ENCODE results near the gene ATP2B2.

Gene ATP2B2

DNA sequence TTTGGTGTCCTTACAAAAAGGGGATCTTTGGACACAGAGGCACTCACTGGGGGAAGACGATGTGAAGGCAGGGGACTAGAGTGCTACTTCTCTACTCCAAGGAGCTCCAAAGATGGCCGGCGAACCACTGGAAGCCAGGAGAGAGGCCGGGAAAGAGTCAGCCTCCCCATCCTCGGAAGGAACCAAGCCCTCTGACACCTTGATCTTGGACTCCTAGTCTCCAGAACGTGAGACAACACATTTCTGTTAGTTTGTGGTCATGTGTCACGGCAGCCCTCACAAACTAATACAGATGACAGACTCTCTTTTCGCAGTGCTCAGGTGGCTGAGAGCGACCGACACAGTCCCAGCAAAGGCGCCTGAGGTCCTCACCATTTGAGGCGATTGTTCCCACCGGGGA lies 24.4 kb upstream of the ATP2B2 start:
- Histone ChIP-seq H3K4me3 (ENCODE audit: low read depth in 1 of 2, low read length in 2 of 2) (no peak overlapping the region), H3K9ac (ENCODE audit: low read length) (no peak overlapping the region), H3K4me1 (ENCODE audit: insufficient read depth, low read length) (no peaks in the 10 kb centered on the region), H3K9me3 (ENCODE audit: low read length) (no peaks in the 10 kb centered on the region), H3K36me3 (ENCODE audit: insufficient read depth, low read length) (no peaks in the 10 kb centered on the region), H3K27ac (ENCODE audit: low read depth, low read length) (no peak overlapping the region), H3K27me3 (ENCODE audit: control insufficient read depth in 1 of 2, insufficient read depth in 2 of 2, low read length in 2 of 2) (peaks cover 0 to 10% of the 10 kb centered on the region in 2 donors)

DNA sequence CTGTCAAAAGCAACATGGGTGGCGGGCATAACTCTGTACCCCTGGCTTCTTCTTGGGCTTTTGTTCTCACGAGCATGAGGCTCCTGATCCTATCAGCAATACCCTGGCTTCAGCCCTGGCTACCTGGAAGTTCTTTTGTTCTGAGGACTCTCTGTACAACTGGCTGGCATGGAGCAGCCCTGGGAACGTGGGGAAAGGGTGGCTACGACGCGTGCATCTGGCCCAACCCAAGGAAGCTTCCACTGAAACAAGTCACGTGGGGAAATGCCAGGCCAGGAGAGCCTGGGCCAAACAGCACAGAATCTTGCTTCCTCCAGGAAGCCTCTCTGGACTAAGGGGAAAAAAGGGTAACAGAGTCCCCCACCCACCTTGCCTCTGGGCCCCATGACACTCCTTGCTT lies 22.7 kb upstream of the ATP2B2 start:
- Histone ChIP-seq H3K36me3 (ENCODE audit: insufficient read depth, low read length) (no peaks in the 10 kb centered on the region), H3K4me1 (ENCODE audit: insufficient read depth, low read length) (no peaks in the 10 kb centered on the region), H3K4me3 (ENCODE audit: low read depth in 1 of 2, low read length in 2 of 2) (no peak overlapping the region), H3K9ac (ENCODE audit: low read length) (no peak overlapping the region), H3K27ac (ENCODE audit: low read depth, low read length) (no peak overlapping the region), H3K27me3 (ENCODE audit: control insufficient read depth in 1 of 2, insufficient read depth in 2 of 2, low read length in 2 of 2) (peaks cover 0 to 5% of the 10 kb centered on the region in 2 donors), H3K9me3 (ENCODE audit: low read length) (no peaks in the 10 kb centered on the region)

DNA sequence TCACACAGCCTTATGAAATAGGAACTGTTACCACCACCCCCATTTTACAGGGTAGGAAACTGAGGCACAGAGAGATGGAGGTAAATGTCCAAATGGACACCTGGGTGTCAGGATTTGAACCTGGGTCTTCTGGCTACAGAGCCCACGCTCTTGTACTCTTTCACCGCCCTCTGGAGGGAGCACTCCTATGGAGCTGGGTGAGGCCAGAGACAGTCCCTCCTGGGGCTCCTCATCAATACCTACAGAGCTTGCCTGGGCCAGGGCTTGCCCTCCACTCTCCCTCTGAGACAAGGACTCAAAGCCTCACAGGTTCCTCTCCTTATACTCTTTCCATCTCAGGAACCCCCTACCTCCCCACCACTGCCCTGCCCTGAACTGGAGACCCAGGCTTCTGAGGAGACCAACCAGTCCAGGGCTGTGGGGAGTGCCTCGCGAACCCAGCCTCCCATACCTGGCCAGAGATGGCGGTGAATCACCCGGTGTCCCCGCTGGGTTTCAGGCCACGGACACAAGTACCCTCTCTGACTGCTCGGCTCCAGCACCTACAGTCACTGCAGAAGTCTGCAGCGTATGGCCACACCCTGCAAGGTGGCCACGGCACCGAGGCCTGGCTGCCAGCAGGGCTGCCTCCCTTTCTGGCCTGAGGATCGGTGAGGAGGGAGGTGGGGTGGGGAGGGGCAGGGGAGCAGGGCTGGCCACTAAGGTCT lies 22.1 kb upstream of the ATP2B2 start:
- Histone ChIP-seq H3K9ac (ENCODE audit: low read length) (no peak overlapping the region), H3K9me3 (ENCODE audit: low read length) (no peaks in the 10 kb centered on the region), H3K27ac (ENCODE audit: low read depth, low read length) (no peak overlapping the region), H3K4me1 (ENCODE audit: insufficient read depth, low read length) (no peaks in the 10 kb centered on the region), H3K4me3 (ENCODE audit: low read depth in 1 of 2, low read length in 2 of 2) (no peak overlapping the region), H3K27me3 (ENCODE audit: control insufficient read depth in 1 of 2, insufficient read depth in 2 of 2, low read length in 2 of 2) (peaks cover 0 to 5% of the 10 kb centered on the region in 2 donors), H3K36me3 (ENCODE audit: insufficient read depth, low read length) (no peaks in the 10 kb centered on the region)

DNA sequence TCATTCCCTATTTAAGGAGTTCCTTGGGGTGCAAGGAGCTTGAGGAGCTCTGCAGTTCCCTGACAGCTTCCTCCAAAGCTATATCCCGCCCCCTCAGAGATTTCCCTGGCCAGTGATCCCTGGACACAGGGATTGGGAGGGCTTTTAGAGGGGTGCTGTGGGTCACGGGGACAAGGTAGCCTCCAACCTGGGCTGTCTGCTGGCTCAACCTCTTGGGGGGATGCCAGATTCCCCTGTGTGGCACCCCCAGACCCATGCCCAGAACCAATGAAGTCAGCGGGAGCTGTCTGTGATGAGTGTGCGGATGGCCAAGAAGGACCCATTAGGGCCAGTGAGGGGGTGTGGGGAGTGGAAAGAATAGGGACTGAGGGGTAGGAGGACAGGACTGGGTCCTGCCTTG lies 21.0 kb upstream of the ATP2B2 start:
- no peak overlapping the region for H3K4me3 ChIP-seq (ENCODE audit: low read depth in 1 of 2, low read length in 2 of 2)
- no peak overlapping the region for H3K27ac ChIP-seq (ENCODE audit: low read depth, low read length)
- peaks cover 0 to 8% of the 10 kb centered on the region in 2 donors for H3K27me3 ChIP-seq (ENCODE audit: control insufficient read depth in 1 of 2, insufficient read depth in 2 of 2, low read length in 2 of 2)
- H3K4me1 ChIP-seq (ENCODE audit: insufficient read depth, low read length) = no peaks in the 10 kb centered on the region
- no peaks in the 10 kb centered on the region for H3K9me3 ChIP-seq (ENCODE audit: low read length)
- no peaks in the 10 kb centered on the region for H3K36me3 ChIP-seq (ENCODE audit: insufficient read depth, low read length)
- no peak overlapping the region for H3K9ac ChIP-seq (ENCODE audit: low read length)

DNA sequence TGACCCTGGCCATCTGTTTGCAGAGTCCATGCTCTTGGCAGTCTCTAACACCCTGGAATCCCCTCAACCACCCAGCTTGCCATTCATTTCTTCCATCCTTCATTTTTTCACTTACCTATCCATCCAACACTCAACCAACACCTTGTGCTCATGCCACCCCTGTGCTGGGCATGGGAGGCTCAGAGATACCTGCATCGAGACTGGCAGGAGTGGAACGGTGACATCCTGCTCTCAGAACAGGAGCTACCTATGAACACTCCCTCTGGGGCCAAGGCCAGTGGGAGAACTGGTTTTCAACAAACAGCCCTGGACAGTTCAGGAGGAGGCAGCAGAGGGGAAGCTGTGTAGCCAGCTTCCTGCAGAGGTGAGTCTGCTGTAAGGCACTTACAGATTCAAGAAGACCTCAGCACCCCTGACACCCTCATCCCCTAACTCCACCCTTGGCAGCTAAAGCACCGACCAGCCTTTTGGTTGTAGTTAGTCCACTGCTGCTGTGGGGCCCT lies 19.5 kb upstream of the ATP2B2 start:
- H3K36me3 ChIP-seq (ENCODE audit: insufficient read depth, low read length) = no peaks in the 10 kb centered on the region
- H3K4me3 ChIP-seq (ENCODE audit: low read depth in 1 of 2, low read length in 2 of 2) = no peak overlapping the region
- H3K9me3 ChIP-seq (ENCODE audit: low read length) = no peaks in the 10 kb centered on the region
- no peak overlapping the region for H3K9ac ChIP-seq (ENCODE audit: low read length)
- peaks cover 0 to 12% of the 10 kb centered on the region in 2 donors for H3K27me3 ChIP-seq (ENCODE audit: control insufficient read depth in 1 of 2, insufficient read depth in 2 of 2, low read length in 2 of 2)
- no peaks in the 10 kb centered on the region for H3K4me1 ChIP-seq (ENCODE audit: insufficient read depth, low read length)
- no peak overlapping the region for H3K27ac ChIP-seq (ENCODE audit: low read depth, low read length)

DNA sequence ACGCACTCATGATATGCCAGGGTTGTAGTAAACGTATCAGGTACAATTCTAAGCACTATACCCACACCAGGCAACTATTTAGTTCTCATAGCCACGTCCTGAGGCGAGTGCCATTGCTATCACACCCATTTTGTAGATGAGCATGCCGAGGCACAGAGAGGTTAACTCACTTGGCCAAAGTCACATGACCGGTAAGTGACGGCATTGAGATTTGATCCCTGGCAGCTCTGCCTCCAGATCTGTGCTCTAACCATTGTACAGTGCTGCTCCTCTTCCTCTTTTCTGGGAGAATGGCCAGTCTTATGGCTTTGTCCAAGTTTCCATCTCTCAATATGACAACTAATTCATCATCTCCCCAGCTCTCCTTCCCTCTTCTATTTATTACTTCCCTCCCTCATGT lies 18.9 kb upstream of the ATP2B2 start:
- H3K9me3 ChIP-seq (ENCODE audit: low read length) = no peaks in the 10 kb centered on the region
- no peaks in the 10 kb centered on the region for H3K36me3 ChIP-seq (ENCODE audit: insufficient read depth, low read length)
- H3K9ac ChIP-seq (ENCODE audit: low read length) = no peak overlapping the region
- peaks cover 0 to 12% of the 10 kb centered on the region in 2 donors for H3K27me3 ChIP-seq (ENCODE audit: control insufficient read depth in 1 of 2, insufficient read depth in 2 of 2, low read length in 2 of 2)
- H3K27ac ChIP-seq (ENCODE audit: low read depth, low read length) = no peak overlapping the region
- no peak overlapping the region for H3K4me3 ChIP-seq (ENCODE audit: low read depth in 1 of 2, low read length in 2 of 2)
- no peaks in the 10 kb centered on the region for H3K4me1 ChIP-seq (ENCODE audit: insufficient read depth, low read length)

DNA sequence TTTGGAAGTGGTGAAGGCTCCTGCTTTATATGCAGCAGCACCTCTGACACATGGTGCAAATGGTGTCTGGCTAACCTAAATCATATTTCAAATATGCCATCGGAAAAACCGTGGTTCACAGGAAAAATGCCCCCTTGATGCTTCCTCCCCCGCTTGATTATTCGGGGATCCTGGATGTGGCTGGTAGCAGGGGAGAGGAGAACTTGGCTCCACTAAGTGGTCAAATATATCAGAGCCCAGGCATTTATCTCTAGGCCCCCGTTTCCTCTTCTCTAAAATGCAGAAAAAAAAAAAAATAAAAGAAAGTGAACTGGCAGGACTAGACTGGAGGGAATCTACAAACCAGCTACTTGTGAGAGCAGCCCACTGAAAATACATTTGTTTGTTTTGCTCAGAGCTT lies 18.2 kb upstream of the ATP2B2 start:
- H3K9me3 ChIP-seq (ENCODE audit: low read length) = no peaks in the 10 kb centered on the region
- H3K4me1 ChIP-seq (ENCODE audit: insufficient read depth, low read length) = no peaks in the 10 kb centered on the region
- no peak overlapping the region for H3K9ac ChIP-seq (ENCODE audit: low read length)
- H3K27me3 ChIP-seq (ENCODE audit: control insufficient read depth in 1 of 2, insufficient read depth in 2 of 2, low read length in 2 of 2) = peaks cover 0 to 13% of the 10 kb centered on the region in 2 donors
- no peaks in the 10 kb centered on the region for H3K36me3 ChIP-seq (ENCODE audit: insufficient read depth, low read length)
- no peak overlapping the region for H3K27ac ChIP-seq (ENCODE audit: low read depth, low read length)
- H3K4me3 ChIP-seq (ENCODE audit: low read depth in 1 of 2, low read length in 2 of 2) = no peak overlapping the region

DNA sequence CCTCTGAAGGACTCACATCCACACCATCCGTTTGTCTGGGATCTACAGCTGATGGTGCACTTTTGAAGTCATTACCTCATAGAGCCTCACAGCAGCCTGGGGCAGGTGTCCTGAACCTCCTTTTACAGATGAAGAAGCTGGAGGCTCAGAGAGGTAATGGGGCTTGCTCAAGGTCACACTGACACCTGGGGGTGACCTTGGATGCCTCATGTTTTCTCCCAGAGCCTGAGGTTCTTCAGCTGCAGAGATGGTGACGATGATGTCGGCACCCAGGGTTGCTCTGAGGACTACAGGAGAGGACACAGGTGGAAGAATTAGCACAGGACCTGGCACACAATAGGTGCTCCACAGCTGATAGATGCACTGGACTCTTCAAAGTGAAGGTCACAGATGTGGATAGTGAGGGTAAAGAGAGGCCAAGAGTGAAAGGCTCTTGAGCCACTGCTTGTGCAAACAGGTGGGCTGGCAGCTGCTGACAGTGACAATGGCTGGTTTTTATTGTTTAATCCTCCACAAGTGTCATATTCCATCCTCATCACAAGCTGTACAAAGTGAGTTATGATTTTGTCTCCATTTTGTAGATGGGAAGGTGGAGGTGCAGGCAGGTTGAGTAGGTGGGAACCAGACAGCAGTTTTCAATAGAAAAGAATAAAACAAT lies 17.4 kb upstream of the ATP2B2 start:
- H3K27ac ChIP-seq (ENCODE audit: low read depth, low read length) = no peak overlapping the region
- H3K9ac ChIP-seq (ENCODE audit: low read length) = no peak overlapping the region
- no peaks in the 10 kb centered on the region for H3K36me3 ChIP-seq (ENCODE audit: insufficient read depth, low read length)
- H3K4me3 ChIP-seq (ENCODE audit: low read depth in 1 of 2, low read length in 2 of 2) = no peak overlapping the region
- no peaks in the 10 kb centered on the region for H3K9me3 ChIP-seq (ENCODE audit: low read length)
- no peaks in the 10 kb centered on the region for H3K4me1 ChIP-seq (ENCODE audit: insufficient read depth, low read length)
- peaks cover 0 to 15% of the 10 kb centered on the region in 2 donors for H3K27me3 ChIP-seq (ENCODE audit: control insufficient read depth in 1 of 2, insufficient read depth in 2 of 2, low read length in 2 of 2)

DNA sequence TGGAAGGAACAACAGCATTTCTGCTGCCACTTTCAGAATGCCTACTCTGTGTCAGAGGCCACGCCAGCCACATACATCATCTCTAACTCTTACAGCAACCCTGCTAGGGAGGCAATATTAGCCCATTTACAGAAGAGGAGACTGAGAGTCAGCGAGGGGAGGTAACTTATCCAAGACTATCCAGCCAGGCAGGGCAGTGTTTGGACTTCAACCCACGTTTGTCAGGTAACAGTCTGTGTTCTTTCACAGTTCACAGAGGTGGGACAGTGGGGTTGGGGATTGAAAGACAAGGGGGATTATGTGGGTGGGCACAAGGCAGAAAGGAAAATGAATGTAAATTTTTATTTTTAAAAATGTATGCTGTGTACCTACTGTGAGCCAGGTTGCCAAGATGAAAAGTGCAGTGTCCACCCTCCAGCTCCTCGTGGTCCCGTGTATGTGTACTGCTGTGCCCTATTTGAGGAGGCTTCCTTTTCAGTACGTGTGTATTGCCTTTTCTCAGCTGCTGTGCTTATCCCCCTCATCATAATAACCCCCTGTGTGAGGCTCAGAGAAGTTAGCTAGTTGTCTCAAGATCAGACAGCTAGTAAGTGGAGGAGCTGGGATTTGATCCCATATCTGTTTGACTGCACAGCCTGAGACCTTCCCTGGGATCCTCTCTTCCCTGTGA lies 16.5 kb upstream of the ATP2B2 start:
- Histone ChIP-seq H3K27me3 (ENCODE audit: control insufficient read depth in 1 of 2, insufficient read depth in 2 of 2, low read length in 2 of 2) (peaks cover 0 to 15% of the 10 kb centered on the region in 2 donors), H3K9me3 (ENCODE audit: low read length) (no peaks in the 10 kb centered on the region), H3K4me1 (ENCODE audit: insufficient read depth, low read length) (no peaks in the 10 kb centered on the region), H3K27ac (ENCODE audit: low read depth, low read length) (no peak overlapping the region), H3K36me3 (ENCODE audit: insufficient read depth, low read length) (no peaks in the 10 kb centered on the region), H3K9ac (ENCODE audit: low read length) (no peak overlapping the region), H3K4me3 (ENCODE audit: low read depth in 1 of 2, low read length in 2 of 2) (no peak overlapping the region)

DNA sequence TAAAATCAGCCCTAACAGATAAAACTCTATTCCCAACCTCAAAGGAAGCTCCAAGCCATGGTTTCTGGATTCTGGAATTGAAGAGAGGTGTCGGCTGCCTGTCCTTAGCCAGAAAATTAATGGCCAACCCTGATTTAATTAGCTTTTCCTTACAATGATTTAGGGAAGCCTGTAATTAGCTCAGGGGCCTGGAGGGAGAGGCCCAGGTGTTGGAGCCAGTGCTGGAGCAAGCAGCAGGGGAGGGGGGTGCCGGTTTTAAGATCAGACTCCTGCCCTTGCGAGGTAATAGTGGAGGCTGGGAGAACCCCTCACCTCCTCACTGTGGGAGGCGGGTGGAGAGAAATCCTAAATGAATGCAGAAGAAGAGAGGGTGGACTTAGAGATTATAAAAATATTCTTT lies 14.7 kb upstream of the ATP2B2 start:
- no peaks in the 10 kb centered on the region for H3K4me1 ChIP-seq (ENCODE audit: insufficient read depth, low read length)

DNA sequence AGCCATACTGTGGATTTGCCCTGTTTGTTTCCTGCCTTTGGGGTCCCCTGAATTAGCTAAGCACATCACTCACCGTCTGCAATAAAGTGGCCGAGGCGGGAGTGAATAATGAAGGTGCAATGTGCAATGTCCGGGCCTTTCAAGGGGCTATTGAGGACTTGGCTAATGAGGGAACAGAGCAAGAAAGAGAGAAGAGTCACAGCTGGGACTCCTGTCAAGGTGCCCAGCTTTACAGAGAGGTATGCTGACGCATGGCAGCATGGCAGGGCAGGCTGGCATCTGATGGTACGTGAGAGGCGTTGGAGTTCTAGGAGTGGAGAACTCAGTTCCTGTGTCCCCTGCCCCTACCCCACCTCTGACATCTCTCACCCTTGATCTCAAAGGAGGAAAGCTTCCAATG lies 13.8 kb upstream of the ATP2B2 start:
- Histone ChIP-seq H3K9ac (ENCODE audit: low read length) (no peak overlapping the region), H3K36me3 (ENCODE audit: insufficient read depth, low read length) (no peaks in the 10 kb centered on the region), H3K27me3 (ENCODE audit: control insufficient read depth in 1 of 2, insufficient read depth in 2 of 2, low read length in 2 of 2) (peaks cover 0 to 10% of the 10 kb centered on the region in 2 donors), H3K27ac (ENCODE audit: low read depth, low read length) (no peak overlapping the region), H3K4me3 (ENCODE audit: low read depth in 1 of 2, low read length in 2 of 2) (no peak overlapping the region), H3K4me1 (ENCODE audit: insufficient read depth, low read length) (no peaks in the 10 kb centered on the region), H3K9me3 (ENCODE audit: low read length) (no peaks in the 10 kb centered on the region)

More for the DNA sequence above, 14.7 kb upstream of the ATP2B2 start:
- H3K36me3 ChIP-seq (ENCODE audit: insufficient read depth, low read length) = no peaks in the 10 kb centered on the region
- no peak overlapping the region for H3K9ac ChIP-seq (ENCODE audit: low read length)
- H3K9me3 ChIP-seq (ENCODE audit: low read length) = no peaks in the 10 kb centered on the region
- H3K27ac ChIP-seq (ENCODE audit: low read depth, low read length) = no peak overlapping the region
- peaks cover 0 to 10% of the 10 kb centered on the region in 2 donors for H3K27me3 ChIP-seq (ENCODE audit: control insufficient read depth in 1 of 2, insufficient read depth in 2 of 2, low read length in 2 of 2)
- H3K4me3 ChIP-seq (ENCODE audit: low read depth in 1 of 2, low read length in 2 of 2) = no peak overlapping the region
